SK-N-SH (cell line): ENCODE data around the gene C12orf56.

Source experiments
- CTCF ChIP-seq: fragments of 200-600 bp; sonication (generic); IDR thresholded peaks from 2 replicates; pipeline ENCODE4 v1.6.1; 2017; ENCODE audit warnings: antibody characterized with exemption, mild to moderate bottlenecking, moderate library complexity
- EZH2phosphoT487 ChIP-seq: fragments of 200-600 bp; sonication (generic); IDR thresholded peaks from 2 replicates; pipeline ENCODE4 v1.6.1; 2017; ENCODE audit warnings: low read depth, mixed run types, mild to moderate bottlenecking, antibody characterized with exemption, moderate library complexity, borderline replicate concordance
- RXRA ChIP-seq: IDR thresholded peaks from 2 replicates; pipeline ENCODE4 v1.4.0; 2012; ENCODE audit warnings: low read depth, mild to moderate bottlenecking, borderline replicate concordance
- TF ChIP-seq, protein P1 (sequence below): IDR thresholded peaks from 2 replicates; pipeline ENCODE4 v1.6.1; 2012; ENCODE audit warnings: mild to moderate bottlenecking, low read depth, low read length, moderate library complexity

DNA sequence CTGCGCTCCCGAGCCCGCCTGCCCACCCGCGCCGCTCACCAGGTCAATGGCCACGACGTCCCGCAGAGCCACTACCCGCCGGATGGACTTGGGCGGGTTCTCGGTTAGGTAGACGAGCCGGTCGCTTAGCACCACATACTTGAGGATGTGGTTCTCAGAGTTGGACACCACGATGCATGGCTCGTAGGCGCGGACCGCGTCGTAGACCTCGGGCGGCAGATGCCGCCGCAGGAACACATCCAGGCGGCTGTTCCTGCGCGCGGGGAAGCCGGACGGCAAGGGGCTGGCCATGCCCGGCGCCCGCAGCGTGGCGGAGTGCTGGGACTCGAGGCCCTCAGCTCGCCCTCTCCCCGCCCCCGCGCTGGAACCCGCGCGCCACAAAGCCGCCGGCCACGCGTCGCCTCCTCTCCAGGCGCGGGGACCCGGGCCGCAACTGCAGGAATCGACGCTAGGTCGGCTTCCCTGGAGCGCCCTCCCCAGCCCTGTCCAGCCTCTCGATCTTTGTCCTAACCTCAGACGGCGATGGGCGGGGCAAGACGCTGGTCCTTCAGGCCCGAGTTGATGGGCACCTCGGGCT, at the start of gene C12orf56:
- TF ChIP-seq CTCF (no peak), RXRA (no peak), EZH2phosphoT487 (no peak)
- TF ChIP-seq, protein P1, sequence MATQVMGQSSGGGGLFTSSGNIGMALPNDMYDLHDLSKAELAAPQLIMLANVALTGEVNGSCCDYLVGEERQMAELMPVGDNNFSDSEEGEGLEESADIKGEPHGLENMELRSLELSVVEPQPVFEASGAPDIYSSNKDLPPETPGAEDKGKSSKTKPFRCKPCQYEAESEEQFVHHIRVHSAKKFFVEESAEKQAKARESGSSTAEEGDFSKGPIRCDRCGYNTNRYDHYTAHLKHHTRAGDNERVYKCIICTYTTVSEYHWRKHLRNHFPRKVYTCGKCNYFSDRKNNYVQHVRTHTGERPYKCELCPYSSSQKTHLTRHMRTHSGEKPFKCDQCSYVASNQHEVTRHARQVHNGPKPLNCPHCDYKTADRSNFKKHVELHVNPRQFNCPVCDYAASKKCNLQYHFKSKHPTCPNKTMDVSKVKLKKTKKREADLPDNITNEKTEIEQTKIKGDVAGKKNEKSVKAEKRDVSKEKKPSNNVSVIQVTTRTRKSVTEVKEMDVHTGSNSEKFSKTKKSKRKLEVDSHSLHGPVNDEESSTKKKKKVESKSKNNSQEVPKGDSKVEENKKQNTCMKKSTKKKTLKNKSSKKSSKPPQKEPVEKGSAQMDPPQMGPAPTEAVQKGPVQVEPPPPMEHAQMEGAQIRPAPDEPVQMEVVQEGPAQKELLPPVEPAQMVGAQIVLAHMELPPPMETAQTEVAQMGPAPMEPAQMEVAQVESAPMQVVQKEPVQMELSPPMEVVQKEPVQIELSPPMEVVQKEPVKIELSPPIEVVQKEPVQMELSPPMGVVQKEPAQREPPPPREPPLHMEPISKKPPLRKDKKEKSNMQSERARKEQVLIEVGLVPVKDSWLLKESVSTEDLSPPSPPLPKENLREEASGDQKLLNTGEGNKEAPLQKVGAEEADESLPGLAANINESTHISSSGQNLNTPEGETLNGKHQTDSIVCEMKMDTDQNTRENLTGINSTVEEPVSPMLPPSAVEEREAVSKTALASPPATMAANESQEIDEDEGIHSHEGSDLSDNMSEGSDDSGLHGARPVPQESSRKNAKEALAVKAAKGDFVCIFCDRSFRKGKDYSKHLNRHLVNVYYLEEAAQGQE: no peak
